SIG-M5 treated with dmso at 0.1 percent for 504 hours (cell line): ENCODE results near the gene WSB2.

Experiments
- DNase-seq: peaks from one replicate; lab custom pipeline; 2025; ENCODE audit not compliant: unreplicated experiment; lab: John Stamatoyannopoulos, UW

Gene WSB2

GRCh38 chr12:117994551-117995438, 66.2 kb downstream of the WSB2 start:
- DNase-seq: no peak

DNA sequence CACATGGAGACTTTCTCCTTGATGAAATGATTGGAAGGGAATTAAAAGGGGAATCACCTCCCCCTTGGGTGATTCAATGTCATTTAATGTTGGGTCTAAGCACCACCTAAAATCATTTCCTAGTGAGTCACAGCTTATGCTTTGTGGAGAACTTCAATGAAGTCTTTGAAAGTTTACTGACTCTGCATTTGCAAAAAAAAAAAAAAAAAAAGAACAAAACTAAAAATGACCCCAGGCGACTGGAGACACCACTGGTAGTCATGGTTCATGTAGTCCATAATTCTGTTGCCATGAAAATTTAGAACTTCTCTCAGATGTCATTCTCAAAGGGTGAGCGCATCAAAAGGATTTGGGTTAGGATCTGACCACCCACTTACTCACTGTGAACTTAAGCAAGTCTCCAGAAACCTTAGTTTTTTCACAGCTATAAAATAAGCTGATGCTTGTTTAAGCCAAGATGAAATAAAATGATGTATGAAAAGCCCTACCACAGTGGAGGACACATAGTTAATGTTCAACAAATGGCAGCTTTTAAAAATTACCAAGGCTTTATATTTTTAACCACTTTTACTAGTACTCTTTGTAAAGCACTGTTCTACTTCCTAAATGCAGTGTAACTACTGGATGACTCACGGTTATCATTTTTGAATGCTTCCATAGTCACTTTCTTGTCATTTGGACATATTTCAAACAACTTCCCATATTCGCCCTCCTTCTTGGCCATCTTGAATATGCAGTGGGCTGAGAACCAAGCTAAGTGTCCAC, 74.1 kb downstream of the WSB2 start:
- no peak for DNase-seq

DNA sequence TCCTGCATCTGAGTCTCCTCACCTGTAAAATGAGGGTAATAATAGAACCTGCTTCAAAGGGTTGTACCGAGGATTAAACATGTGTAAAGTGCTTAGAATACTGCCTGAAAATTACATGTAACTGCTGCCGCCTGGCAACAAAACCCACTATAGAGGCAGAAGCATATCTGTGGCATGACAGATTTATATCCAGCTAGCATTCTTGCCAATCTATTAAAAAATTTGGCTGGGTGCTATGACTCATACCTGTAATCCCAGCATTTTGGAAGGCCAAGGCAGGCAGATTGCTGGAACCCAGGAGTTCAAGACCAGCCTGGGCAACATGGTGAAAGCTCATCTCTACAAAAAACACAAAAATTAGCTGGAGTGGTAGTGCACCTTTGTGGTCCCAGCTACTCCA, 75.8 kb downstream of the WSB2 start:
- no peak for DNase-seq
